ENCODE results near the gene PRND.

Gene PRND

DNA sequence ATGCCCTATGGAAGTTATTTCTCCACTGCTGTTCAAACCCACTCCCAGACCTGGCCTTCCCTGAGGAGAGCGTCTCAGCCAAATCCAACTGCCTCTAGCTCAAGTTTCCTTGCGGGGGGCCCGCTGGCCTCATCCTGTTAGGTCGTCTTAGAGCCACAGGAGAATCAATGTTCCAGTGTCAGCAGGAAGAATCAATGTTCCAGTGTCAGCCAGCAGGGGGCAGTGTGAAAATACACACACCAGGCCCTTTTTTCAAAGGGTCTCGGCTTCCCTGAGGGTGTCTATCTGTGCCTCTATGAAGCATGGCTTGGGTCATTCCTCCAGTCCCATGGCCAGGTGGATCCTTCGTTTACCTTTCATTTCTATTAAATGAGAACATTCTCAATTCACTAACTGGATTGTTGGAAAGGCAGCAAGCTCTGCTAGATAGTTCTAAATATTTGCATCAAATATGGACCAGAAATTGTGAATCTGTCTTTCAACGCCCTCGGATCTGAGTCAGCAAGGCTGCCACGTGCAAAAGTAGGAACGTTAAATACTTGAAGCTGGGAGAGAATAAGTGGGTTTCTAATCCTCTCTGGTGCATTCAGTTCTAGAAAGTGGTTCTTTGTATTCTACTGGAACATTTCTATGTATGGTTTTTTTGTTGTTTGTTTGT lies 19.2 kb downstream of the PRND start:
- H3K36me3 ChIP-seq (replicated peaks in 1 of 2; ENCODE audit: control insufficient read depth in 2 of 2, insufficient read depth in 2 of 2, low read length in 2 of 2), result no peaks in the 10 kb centered on the region
- H3K14ac ChIP-seq (ENCODE audit: low read length), result no peak overlapping the region
- no peak overlapping the region for H3K18ac ChIP-seq (ENCODE audit: low read length)
- no peak overlapping the region for H3K23ac ChIP-seq (ENCODE audit: low read depth, low read length, poor library complexity)
- H2BK15ac ChIP-seq (ENCODE audit: low read length), result no peak overlapping the region
- no peak overlapping the region for H4K8ac ChIP-seq (ENCODE audit: low read depth, low read length)
- no CpG with 5 or more reads among the region's 10 CpGs for WGBS, 2 donors (ENCODE audit: extremely low coverage in 2 of 2, insufficient read length in 2 of 2, insufficient replicate concordance in 1 of 2)
- H2BK12ac ChIP-seq (ENCODE audit: low read length), result no peak overlapping the region
- no peaks in the 10 kb centered on the region for H3K79me1 ChIP-seq (ENCODE audit: low read depth, low read length)
- H2AK5ac ChIP-seq (ENCODE audit: low read depth, low read length), result no peak overlapping the region
- H3K4me1 ChIP-seq (ENCODE audit: control insufficient read depth in 2 of 2, insufficient read depth in 1 of 2, low read depth in 1 of 2, low read length in 2 of 2), result no peaks in the 10 kb centered on the region
- no peak overlapping the region for H3K9ac ChIP-seq (ENCODE audit: low read depth, low read length, poor library complexity)
- no peak overlapping the region for H2AFZ ChIP-seq (ENCODE audit: low read length)
- no peak overlapping the region for H2BK120ac ChIP-seq (ENCODE audit: low read depth, low read length)
- DNase-seq (ENCODE audit: low spot score), result peak; percentile 64
- no peak overlapping the region for H3K27ac ChIP-seq (replicated peaks; ENCODE audit: low read length)
- H3K27me3 ChIP-seq (ENCODE audit: control insufficient read depth in 3 of 3, insufficient read depth in 3 of 3, low read depth in 1 of 3, low read length in 3 of 3), result peaks cover 0 to 2% (median 0%) of the 10 kb centered on the region in 3 experiments
- H3K4ac ChIP-seq (ENCODE audit: low read length), result no peak overlapping the region
- no peak overlapping the region for H4K91ac ChIP-seq (ENCODE audit: low read depth, low read length, poor library complexity)
- H3K4me3 ChIP-seq (ENCODE audit: low read length in 2 of 2), result no peak overlapping the region
- no peaks in the 10 kb centered on the region for H3K9me3 ChIP-seq (replicated peaks in 1 of 2; ENCODE audit: control insufficient read depth in 2 of 2, insufficient read depth in 1 of 2, low read depth in 1 of 2, low read length in 2 of 2)
- no peak overlapping the region for H2BK5ac ChIP-seq (ENCODE audit: low read length)
- H3K4me2 ChIP-seq (ENCODE audit: insufficient read depth, low read length, poor library complexity, severe bottlenecking), result no peak overlapping the region

DNA sequence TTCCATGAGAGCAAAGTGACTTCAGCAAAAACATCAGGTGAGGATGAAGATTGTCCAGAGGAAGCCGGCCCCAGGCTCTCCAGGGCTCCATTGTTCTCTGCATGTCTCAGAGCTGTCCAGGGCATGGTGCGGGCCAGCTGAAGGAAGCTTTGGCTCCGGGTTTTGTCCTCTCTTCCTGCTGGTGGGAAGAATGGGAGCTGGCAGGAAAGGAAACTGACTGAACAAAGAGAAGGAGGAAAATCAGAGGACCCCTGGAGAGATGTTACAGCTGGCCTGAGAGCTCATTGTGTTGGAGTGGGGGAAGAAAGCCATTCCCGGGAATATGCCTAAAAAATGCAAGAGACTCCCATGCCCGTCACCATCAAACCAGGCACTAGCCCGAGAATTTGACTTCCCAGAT lies 27.1 kb downstream of the PRND start:
- H3K4ac ChIP-seq (ENCODE audit: low read length), result no peak overlapping the region
- no peaks in the 10 kb centered on the region for H3K36me3 ChIP-seq (replicated peaks in 1 of 2; ENCODE audit: control insufficient read depth in 2 of 2, insufficient read depth in 2 of 2, low read length in 2 of 2)
- no CpG with 5 or more reads among the region's 6 CpGs for WGBS, 2 donors (ENCODE audit: extremely low coverage in 2 of 2, insufficient read length in 2 of 2, insufficient replicate concordance in 1 of 2)
- no peak overlapping the region for H2BK120ac ChIP-seq (ENCODE audit: low read depth, low read length)
- no peak overlapping the region for H2BK12ac ChIP-seq (ENCODE audit: low read length)
- H2AFZ ChIP-seq (ENCODE audit: low read length), result peak overlapping the region; percentile 54
- no peaks in the 10 kb centered on the region for H3K79me1 ChIP-seq (ENCODE audit: low read depth, low read length)
- peaks cover 4 to 9% of the 10 kb centered on the region in 2 donors for H3K4me1 ChIP-seq (ENCODE audit: control insufficient read depth in 2 of 2, insufficient read depth in 1 of 2, low read depth in 1 of 2, low read length in 2 of 2)
- H3K14ac ChIP-seq (ENCODE audit: low read length), result no peak overlapping the region
- DNase-seq (ENCODE audit: low spot score), result no peak
- H3K27ac ChIP-seq (replicated peaks; ENCODE audit: low read length), result no peak overlapping the region
- H4K91ac ChIP-seq (ENCODE audit: low read depth, low read length, poor library complexity), result no peak overlapping the region
- no peak overlapping the region for H3K23ac ChIP-seq (ENCODE audit: low read depth, low read length, poor library complexity)
- H4K8ac ChIP-seq (ENCODE audit: low read depth, low read length), result no peak overlapping the region
- H3K9me3 ChIP-seq (replicated peaks in 1 of 2; ENCODE audit: control insufficient read depth in 2 of 2, insufficient read depth in 1 of 2, low read depth in 1 of 2, low read length in 2 of 2), result peaks cover 4 to 7% of the 10 kb centered on the region in 2 donors
- H2BK15ac ChIP-seq (ENCODE audit: low read length), result no peak overlapping the region
- no peak overlapping the region for H2BK5ac ChIP-seq (ENCODE audit: low read length)
- no peak overlapping the region for H3K18ac ChIP-seq (ENCODE audit: low read length)
- no peak overlapping the region for H3K9ac ChIP-seq (ENCODE audit: low read depth, low read length, poor library complexity)
- H3K27me3 ChIP-seq (ENCODE audit: control insufficient read depth in 3 of 3, insufficient read depth in 3 of 3, low read depth in 1 of 3, low read length in 3 of 3), result no peaks in the 10 kb centered on the region
- no peak overlapping the region for H3K4me2 ChIP-seq (ENCODE audit: insufficient read depth, low read length, poor library complexity, severe bottlenecking)
- H3K4me3 ChIP-seq (ENCODE audit: low read length in 2 of 2), result no peak overlapping the region
- H2AK5ac ChIP-seq (ENCODE audit: low read depth, low read length), result no peak overlapping the region

DNA sequence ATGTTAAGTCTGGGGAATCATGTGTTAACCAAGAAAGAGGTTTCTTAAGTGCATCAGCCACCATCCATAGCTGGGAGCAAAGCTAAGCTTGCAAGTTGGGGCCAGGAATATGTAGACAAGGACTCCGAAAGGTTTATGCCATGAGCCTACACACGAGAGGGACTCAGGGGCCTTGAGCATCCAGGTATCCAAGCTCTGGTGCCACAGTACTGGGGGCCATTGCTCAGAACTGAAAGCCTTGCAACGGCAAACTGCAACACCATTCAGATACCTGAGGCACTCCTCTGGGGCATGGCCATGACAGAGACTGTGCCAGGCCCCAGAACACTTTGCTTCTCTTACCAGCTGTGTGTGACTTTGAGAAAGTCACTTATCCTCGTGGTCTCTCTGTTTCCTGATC lies 27.6 kb downstream of the PRND start:
- no peak for DNase-seq (ENCODE audit: low spot score)
- Histone ChIP-seq H2BK15ac (ENCODE audit: low read length) (no peak overlapping the region), H3K18ac (ENCODE audit: low read length) (no peak overlapping the region), H4K91ac (ENCODE audit: low read depth, low read length, poor library complexity) (no peak overlapping the region), H4K8ac (ENCODE audit: low read depth, low read length) (no peak overlapping the region), H3K36me3 (replicated peaks in 1 of 2; ENCODE audit: control insufficient read depth in 2 of 2, insufficient read depth in 2 of 2, low read length in 2 of 2) (no peaks in the 10 kb centered on the region), H2BK5ac (ENCODE audit: low read length) (no peak overlapping the region), H3K79me1 (ENCODE audit: low read depth, low read length) (no peaks in the 10 kb centered on the region), H2BK120ac (ENCODE audit: low read depth, low read length) (no peak overlapping the region), H3K4me2 (ENCODE audit: insufficient read depth, low read length, poor library complexity, severe bottlenecking) (no peak overlapping the region), H2BK12ac (ENCODE audit: low read length) (no peak overlapping the region), H3K9ac (ENCODE audit: low read depth, low read length, poor library complexity) (no peak overlapping the region), H3K4ac (ENCODE audit: low read length) (no peak overlapping the region), H3K14ac (ENCODE audit: low read length) (no peak overlapping the region), H3K23ac (ENCODE audit: low read depth, low read length, poor library complexity) (no peak overlapping the region), H2AK5ac (ENCODE audit: low read depth, low read length) (no peak overlapping the region), H3K4me3 (ENCODE audit: low read length in 2 of 2) (no peak overlapping the region), H2AFZ (ENCODE audit: low read length) (peak overlapping the region; percentile 54), H3K9me3 (replicated peaks in 1 of 2; ENCODE audit: control insufficient read depth in 2 of 2, insufficient read depth in 1 of 2, low read depth in 1 of 2, low read length in 2 of 2) (peaks cover 4 to 7% of the 10 kb centered on the region in 2 donors), H3K27me3 (ENCODE audit: control insufficient read depth in 3 of 3, insufficient read depth in 3 of 3, low read depth in 1 of 3, low read length in 3 of 3) (no peaks in the 10 kb centered on the region), H3K4me1 (ENCODE audit: control insufficient read depth in 2 of 2, insufficient read depth in 1 of 2, low read depth in 1 of 2, low read length in 2 of 2) (peaks cover 4 to 9% of the 10 kb centered on the region in 2 donors), H3K27ac (replicated peaks; ENCODE audit: low read length) (no peak overlapping the region)
- no CpG with 5 or more reads among the region's 4 CpGs for WGBS, 2 donors (ENCODE audit: extremely low coverage in 2 of 2, insufficient read length in 2 of 2, insufficient replicate concordance in 1 of 2)

DNA sequence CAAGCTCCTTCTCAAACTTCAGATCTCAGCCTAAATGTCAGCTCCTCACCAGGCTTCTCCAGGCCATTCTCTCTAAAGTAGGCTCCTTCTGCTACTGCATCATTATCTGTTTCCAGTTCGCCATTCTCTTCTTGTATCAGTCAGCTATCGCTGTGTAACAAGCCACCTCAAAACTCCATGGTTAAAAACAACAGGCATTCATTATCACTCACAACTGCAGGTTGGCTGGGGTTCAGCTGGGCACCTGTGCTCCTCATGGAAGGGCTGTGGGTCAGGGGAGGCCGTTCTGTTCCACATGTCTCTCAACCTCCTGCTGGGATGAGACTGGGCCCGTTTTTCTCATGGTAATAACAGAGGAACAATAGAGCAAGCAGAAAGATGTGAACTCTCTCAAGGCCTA lies 28.7 kb downstream of the PRND start:
- Histone ChIP-seq H3K27me3 (ENCODE audit: control insufficient read depth in 3 of 3, insufficient read depth in 3 of 3, low read depth in 1 of 3, low read length in 3 of 3) (no peaks in the 10 kb centered on the region), H3K4me2 (ENCODE audit: insufficient read depth, low read length, poor library complexity, severe bottlenecking) (no peak overlapping the region), H2BK5ac (ENCODE audit: low read length) (no peak overlapping the region), H2BK15ac (ENCODE audit: low read length) (no peak overlapping the region), H3K18ac (ENCODE audit: low read length) (no peak overlapping the region), H3K9me3 (replicated peaks in 1 of 2; ENCODE audit: control insufficient read depth in 2 of 2, insufficient read depth in 1 of 2, low read depth in 1 of 2, low read length in 2 of 2) (peaks cover 4 to 7% of the 10 kb centered on the region in 2 donors), H3K14ac (ENCODE audit: low read length) (no peak overlapping the region), H3K4me3 (ENCODE audit: low read length in 2 of 2) (no peak overlapping the region), H2BK12ac (ENCODE audit: low read length) (no peak overlapping the region), H3K9ac (ENCODE audit: low read depth, low read length, poor library complexity) (no peak overlapping the region), H2AFZ (ENCODE audit: low read length) (no peak overlapping the region), H4K8ac (ENCODE audit: low read depth, low read length) (peak overlapping the region; percentile 77), H3K4me1 (ENCODE audit: control insufficient read depth in 2 of 2, insufficient read depth in 1 of 2, low read depth in 1 of 2, low read length in 2 of 2) (peaks cover 4 to 9% of the 10 kb centered on the region in 2 donors), H3K36me3 (replicated peaks in 1 of 2; ENCODE audit: control insufficient read depth in 2 of 2, insufficient read depth in 2 of 2, low read length in 2 of 2) (no peaks in the 10 kb centered on the region), H3K4ac (ENCODE audit: low read length) (no peak overlapping the region), H2BK120ac (ENCODE audit: low read depth, low read length) (no peak overlapping the region), H4K91ac (ENCODE audit: low read depth, low read length, poor library complexity) (no peak overlapping the region), H3K79me1 (ENCODE audit: low read depth, low read length) (no peaks in the 10 kb centered on the region), H3K23ac (ENCODE audit: low read depth, low read length, poor library complexity) (no peak overlapping the region), H3K27ac (replicated peaks; ENCODE audit: low read length) (no peak overlapping the region), H2AK5ac (ENCODE audit: low read depth, low read length) (no peak overlapping the region)
- DNase-seq (ENCODE audit: low spot score), result no peak
- WGBS, 2 donors (ENCODE audit: extremely low coverage in 2 of 2, insufficient read length in 2 of 2, insufficient replicate concordance in 1 of 2), result no CpG with 5 or more reads among the region's 4 CpGs

Measured in neuronal stem cell (in vitro differentiated cells).